ENCODE measurements around the gene RPL10.

RPL10 gene

DNA sequence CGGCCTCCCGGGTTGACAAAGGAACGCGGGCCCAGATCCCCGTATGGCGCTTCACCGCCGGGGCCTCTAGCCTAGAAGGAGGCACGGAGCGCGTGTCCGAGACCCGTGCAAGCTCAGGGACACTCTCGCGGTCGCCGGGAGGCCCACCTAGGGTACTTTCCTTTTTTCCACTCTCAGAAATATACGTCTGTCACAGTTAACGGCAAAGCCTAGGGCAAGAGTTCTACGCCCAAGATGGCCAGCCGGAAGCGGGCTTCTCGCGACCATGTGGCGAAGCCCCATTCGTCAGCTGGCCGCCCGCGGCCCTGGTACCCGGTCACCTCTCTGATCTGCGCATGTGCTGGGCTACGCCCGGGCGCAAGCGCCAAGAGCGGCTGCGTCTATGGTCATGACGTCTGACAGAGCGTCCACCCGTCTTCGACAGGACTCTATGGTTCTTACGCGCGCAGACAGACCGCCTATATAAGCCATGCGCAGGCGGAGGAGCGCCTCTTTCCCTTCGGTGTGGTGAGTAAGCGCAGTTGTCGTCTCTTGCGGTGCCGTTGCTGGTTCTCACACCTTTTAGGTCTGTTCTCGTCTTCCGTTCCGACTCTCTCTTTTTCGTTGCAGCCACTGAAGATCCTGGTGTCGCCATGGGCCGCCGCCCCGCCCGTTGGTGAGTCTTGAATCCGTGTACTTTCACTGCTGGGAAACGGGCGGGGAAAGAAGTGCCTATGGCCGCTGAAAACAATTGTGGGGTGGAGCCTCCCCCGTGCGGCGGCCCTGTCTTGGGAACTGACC is at the start of gene RPL10:
TSS of gene RPL10 (plus strand) at position 490 of the 780 bp plus-strand sequence. CDS start at position 633, 143 bp downstream.
- peak; percentile 92 for DNase-seq

- no peak for DNase-seq
Observed at GRCh38 chrX:154348646-154349358, 49.4 kb upstream of the RPL10 start.

DNA sequence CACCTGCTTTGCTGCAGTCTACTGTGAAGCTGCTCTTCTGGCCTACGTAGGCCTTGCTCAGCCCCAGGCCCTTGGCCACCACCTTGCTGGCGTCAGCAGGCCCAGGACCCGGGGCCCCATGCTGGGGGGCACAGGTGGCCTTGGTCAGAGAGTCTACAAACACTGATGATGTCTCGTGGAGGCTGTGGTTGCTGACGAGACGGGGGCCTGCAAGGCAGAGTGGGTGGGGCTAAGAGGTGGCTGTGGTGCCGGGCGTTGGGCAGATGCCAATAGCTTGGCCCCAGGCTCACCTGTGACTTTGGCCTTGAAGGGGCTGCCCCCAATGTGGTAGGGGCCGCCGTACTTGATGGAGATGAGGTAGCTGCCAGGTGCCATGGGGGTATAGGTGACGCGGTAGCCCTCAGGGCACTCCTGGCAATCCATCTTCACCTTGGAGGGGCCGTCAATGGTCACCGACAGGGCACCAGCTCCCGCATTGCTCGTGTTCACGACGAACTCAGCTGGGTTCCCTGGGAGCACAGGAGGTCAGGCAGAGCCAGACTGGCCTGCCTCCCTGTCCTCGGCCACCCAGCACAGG is 48.7 kb upstream of the RPL10 start:
- no peak for DNase-seq

GRCh38 chrX:154349979-154350378 is 48.2 kb upstream of the RPL10 start:
- no peak for DNase-seq

- no peak for DNase-seq
Observed at GRCh38 chrX:154350429-154351182, 47.6 kb upstream of the RPL10 start.

- no peak for DNase-seq
Observed at GRCh38 chrX:154351183-154352011, 46.8 kb upstream of the RPL10 start.

DNA sequence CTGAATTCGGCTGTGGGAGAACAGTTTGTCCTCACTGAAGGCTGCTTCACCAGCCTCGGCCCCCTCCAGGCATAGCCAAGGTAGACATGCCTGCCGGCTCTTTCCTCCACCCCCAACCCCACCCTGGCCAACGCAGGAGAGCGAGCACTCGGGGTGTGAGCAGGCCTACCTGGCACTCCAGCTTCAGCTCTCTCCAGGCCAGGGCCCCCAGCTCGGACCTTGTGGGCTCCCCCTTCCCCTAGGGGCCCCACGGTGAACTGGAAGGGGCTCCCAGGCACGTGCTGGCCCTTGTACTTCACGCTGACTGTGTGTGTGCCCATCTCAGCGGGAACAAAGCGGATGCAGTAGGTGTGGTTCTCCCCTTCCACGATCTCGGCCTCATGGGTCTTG is 46.2 kb upstream of the RPL10 start:
- DNase-seq: no peak

GRCh38 chrX:154352466-154352865 is 45.7 kb upstream of the RPL10 start:
- DNase-seq: no peak

- DNase-seq: no peak
Observed at GRCh38 chrX:154353172-154353843, 44.9 kb upstream of the RPL10 start.

GRCh38 chrX:154354013-154354412 is 44.2 kb upstream of the RPL10 start:
- no peak for DNase-seq

GRCh38 chrX:154354516-154354915 is 43.7 kb upstream of the RPL10 start:
- DNase-seq: no peak

- no peak for DNase-seq
Observed at GRCh38 chrX:154355094-154355775, 42.9 kb upstream of the RPL10 start.

DNA sequence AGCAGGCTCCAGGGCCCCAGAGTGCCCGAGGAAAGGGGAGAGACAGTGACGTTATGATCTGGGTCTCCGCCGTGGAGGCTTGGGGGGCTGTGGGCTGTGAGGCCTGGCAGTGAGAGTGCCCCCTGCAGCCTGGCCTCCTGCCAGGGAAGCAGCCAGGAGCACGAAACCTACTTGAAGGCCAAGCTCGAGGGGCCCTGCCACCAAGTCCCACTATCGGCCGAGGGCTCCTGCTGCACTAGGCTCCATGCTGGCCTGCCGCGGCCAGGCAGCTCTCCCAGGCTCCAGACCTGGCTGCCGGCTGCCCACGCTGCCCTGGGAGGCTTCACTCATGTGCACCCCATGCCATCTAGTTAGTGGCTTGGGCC is 42.4 kb upstream of the RPL10 start:
- no peak for DNase-seq

GRCh38 chrX:154356596-154356995 is 41.6 kb upstream of the RPL10 start:
- no peak for DNase-seq

GRCh38 chrX:154357205-154357604 is 41.0 kb upstream of the RPL10 start:
- DNase-seq: no peak

DNA sequence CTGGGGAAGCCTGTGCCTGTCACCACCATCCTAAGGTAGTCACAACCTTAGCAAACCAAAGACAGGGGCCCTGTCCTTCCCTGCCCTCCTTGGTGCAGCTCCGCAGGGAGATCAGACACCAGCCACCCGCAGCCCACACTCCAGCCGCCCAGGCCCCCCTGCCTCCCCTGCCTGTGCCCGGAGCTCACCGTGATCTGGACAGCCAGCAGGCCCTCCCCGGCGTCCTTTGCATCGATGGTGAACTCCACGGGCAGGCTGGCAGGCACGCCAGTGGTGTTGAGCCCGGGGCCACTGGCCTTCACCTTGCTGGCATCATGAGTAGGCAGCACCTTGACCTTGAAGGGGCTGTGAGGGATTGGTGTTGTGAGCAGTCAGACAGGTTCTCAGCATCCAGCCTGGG is 40.2 kb upstream of the RPL10 start:
- no peak for DNase-seq

GRCh38 chrX:154358829-154359228 is 39.3 kb upstream of the RPL10 start:
- DNase-seq: no peak

- no peak for DNase-seq
Observed at GRCh38 chrX:154359362-154360154, 38.6 kb upstream of the RPL10 start.

DNA sequence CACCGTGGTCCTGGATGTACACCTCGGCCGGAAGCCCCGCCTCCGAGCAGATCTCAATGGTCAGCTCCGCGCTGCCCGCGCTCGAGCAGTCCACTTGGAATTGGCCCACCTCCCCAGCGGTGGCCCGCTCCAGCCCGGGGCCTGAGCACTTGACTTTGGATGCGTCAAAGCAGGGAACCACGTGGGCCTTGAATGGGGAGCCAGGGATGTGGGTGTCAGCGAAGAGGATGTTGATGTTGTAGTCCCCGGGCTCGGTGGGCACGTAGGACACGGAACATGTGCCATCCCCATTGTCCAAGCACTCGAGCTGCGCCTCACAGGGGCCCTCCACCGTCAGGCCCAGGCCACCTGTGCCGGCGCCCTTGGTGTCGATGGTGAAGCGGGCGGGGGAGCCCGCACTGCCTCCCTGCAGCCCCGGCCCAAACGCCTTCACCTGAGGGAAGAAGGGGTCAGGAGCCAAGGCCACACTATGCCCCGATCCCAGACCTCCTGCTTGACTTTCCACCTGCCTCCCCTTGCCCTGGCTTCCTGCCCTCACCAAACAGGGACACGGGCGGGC is 37.9 kb upstream of the RPL10 start:
- no peak for DNase-seq
